HG03460 (cell line): ENCODE results near the gene DNAJB7.
"Not testable (repeated sequence)": the region's sequence is repeated elsewhere in the genome, so short reads cannot be mapped to it uniquely, and the experiment has no call there.

Source experiments
- ATAC-seq: cut with Tn5 transposase; IDR thresholded peaks from one replicate; pipeline ENCODE4 v1.9.1; 2021; ENCODE audit not compliant: unreplicated experiment

The DNAJB7 gene

DNA sequence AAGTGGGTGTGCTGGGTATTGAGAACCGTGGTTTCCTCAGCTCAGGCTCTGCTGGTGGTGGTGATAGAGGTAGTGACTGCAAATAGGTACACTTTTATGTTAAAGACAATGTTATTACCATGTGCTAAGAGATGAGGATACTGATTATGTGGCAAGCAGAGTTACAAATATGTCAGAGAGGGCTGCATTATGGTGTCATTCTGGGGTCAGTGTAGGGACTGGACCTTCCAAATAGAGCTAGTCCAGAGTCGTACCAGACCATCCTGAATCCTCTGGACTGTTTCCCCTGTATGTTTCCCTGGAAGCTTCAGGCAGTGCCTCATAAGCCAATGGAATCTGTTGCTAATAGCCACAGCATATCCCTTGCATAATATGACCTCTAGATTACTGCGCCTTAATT lies at the start of gene DNAJB7:
Gene DNAJB7 (minus strand): TSS at position 101 of the 400 bp plus-strand sequence. CDS start 119 bp downstream, outside the sequence.
- ATAC-seq: no peak

DNA sequence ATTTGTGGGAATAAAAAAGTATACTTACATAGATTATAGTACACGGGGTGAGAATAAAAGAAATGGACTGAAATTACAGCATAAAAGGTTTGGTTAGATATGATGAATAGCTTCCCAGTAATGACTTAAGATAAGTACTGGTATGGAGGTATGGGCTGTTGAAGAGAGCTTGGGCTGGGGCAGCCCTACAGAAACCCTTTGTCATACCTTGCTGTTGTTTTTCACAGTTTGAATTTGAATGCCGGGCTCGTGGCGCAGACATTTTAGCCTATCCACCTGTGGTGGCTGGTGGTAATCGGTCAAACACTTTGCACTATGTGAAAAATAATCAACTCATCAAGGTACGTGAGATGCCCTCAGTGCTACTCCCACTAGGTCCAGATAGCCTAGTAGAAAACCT lies 47.0 kb upstream of the DNAJB7 start:
- ATAC-seq: no peak

DNA sequence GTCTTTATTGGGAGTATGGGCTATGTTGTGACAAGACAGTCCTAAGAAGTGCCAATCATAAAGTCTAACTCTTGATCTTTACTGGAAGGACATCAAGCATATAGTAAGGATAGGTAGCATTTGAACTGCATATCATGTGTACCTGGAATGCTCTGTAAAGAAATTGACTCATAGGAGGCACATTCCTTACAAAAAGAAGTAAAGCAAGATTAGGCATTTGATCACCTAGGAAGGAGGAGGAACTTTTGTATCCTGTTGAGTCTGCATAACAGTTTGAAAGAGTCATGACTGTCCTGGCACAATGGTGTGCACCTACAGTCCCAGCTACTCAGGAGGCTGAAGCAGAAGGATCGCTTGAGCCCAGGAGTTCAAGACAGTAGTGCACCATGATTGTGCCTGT lies 42.2 kb upstream of the DNAJB7 start:
- ATAC-seq: no peak

DNA sequence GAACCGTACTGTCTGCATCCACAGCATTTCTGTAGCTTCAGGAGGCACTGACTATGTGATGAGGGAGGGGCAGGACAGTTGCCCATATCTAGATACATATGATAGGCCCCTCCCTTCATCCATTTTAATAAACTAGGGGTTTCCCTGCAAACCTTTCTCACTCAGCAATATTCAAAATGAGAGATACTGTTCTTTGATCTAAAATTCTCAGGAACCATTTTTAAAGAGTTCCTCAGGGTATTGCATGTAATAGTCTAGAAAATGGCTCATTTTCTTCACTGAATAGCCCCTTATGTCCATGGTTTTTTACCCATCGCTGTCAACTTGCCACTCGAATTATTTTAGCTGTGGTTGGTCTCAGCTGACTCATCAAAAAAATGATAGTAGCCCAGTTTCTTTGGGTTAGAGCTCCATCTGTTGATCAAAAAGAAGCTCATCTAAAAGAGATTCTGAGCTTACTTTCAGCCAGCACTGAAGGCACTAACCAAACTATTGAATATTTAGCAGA lies 37.0 kb upstream of the DNAJB7 start:
- no peak for ATAC-seq

DNA sequence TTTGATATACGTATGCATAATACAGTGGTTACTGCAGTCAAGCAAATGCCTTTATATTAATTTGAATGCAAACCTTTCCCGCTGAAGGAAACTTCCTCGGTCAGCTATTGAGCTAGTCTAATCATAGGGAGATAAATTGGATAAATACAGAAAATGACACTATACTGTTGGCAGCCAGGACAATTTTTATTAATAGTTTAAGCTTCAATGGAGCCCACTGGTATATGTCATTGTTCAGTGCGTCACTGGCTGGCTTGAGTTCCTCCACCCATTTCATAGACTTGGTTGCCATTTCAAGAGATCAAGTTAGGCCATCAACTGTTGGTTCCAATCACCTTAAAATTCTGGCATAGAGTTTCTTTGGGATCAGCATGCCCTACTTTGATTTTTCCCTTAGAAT lies 32.5 kb upstream of the DNAJB7 start:
- no peak for ATAC-seq

DNA sequence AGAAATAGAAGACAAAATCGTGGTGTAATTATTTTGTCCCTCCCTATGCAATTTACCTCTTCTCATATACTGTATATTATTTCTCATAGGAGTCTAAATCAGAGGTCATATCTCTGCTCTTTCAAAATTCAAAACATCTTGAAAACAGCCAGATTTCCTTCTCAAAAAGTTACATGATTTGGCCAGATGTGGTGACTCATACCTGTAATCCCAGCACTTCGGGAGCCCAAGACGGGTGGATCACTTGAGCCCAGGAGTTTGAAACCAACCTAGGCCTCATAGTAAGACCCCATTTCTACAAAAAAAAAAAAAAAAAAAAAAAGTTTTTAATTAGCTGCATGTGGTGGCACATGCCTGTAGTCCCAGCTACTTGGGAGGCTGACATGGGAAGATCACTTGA lies 29.0 kb upstream of the DNAJB7 start:
- ATAC-seq: no peak

DNA sequence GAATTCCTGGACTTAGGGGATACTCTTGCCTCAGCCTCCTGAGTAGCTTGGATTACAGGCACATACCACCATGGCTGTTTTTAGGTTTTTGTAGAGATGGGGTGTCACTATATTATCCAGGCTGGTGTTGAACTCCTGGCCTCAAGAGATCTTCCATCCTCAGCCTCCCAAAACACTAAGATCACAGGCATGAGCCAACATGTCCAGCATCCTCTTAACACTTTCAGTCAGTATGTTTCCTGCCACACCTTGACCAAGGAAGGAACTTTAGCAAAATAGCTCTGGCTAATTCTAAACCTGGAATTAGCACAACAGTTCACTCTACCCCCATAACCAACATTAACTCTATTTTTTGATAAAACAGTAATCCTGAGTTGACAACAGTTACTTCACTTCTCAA lies 27.2 kb upstream of the DNAJB7 start:
- no peak for ATAC-seq

DNA sequence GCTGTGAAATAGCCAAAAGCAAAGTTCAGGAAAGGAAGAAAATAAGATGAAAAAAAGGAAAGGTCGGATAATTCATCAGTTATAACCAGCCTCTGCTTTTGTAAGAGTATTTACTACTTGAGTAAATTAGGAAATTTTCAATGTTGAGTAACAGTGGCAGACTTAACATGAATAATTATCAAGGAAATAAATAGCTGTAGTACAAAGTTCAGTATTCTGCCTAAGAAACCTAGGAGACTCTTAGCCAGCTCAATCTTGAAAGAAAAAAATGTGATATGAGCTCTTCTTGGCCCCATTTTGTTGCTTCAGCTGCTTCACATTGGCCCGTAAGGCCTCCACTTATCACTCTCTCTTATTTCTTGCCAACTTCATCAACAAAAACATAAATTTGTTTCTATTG lies 17.0 kb upstream of the DNAJB7 start:
- no peak for ATAC-seq

DNA sequence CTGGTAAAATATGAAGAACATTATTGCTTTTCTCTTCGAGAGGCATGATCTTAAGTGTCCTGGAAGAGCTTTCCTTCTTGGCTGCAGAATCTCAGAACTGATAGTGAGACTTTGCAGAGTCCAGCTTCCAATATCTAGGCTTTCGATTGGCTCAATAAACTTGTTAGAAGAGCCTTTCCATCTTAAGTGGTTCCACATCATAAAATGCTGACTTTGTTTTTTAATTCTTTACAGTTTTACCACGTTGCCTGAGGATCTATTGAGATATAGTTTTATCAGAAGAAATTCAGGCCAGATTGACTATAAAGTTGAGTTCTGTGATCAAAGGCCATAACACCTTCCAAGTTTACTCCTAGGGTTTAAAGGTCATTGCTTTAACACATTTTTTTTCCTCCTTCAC lies 15.6 kb upstream of the DNAJB7 start:
- ATAC-seq: no peak

DNA sequence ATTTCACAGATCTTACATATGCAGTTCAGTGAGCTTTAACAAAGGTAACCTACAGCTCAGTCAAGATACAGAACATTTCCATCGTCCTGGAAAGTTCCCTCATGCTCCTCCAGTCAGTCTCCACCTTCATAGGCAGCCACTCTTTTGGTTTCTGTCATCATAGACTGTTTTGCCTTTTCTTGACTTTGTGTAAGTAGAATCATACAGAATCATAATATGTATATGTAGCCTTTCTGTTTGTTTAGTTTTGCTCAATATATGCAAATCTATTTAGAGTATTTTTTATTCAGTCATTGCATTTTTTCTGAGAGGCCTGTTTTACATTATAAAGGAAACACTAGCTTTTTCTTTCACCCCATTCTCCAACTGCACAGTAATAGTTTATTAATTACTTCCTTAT lies 15.0 kb upstream of the DNAJB7 start:
- ATAC-seq: no peak

DNA sequence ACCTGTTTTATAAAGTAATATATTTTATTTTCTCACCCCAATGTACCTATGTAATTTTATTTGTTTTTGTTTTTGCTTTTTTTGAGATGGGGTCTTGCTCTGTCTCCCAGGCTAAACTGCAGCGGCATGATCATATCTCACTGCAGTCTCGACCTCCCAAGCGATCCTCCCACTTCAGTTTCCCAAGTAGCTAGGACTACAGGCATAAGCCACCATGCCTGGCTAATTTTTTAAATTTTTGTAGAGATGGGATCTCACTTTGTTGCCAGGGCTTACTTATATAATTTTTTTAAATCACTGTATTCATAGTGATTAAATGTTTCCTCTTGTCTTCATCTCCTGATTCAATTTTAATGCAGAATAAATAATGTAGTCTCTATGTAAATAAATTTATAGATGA lies 13.2 kb upstream of the DNAJB7 start:
- no peak for ATAC-seq

DNA sequence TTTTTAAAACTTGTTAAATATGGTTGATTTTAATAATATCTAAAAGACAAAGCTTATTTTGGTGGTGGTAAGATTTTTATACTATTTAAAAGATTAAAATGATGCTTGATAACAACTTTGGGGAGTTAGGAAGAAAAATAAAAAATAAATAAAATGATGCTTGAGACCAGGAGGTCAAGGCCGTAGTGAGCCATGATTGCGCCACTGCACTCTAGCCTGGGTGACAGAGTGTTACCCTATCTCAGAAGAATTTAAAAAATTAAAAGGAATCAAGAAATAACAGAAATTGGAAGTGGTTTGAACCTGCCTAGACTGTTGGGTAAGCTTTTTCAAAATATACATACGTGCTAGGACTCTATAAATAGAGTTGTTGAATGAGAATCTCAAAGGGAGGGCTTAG lies 12.1 kb upstream of the DNAJB7 start:
- no peak for ATAC-seq

DNA sequence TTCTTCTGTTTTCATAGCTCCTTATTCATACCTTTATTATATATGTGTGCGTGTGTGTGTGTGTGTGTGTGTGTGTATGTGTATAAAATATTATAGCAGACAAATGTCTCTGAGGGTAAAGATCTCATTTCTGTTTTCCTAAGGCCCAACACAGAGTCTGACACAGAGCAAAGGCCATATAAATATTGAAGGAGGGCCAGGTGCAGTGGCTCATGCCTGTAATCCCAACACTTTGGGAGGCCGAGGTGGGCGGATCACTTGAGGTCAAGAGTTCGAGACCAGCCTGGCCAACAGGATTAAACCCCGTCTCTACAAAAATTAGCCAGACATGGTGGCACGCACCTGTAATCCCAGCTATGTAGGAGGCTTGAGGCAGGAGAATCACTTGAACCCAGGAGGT lies 6.5 kb upstream of the DNAJB7 start:
- ATAC-seq: not testable (repeated sequence)

DNA sequence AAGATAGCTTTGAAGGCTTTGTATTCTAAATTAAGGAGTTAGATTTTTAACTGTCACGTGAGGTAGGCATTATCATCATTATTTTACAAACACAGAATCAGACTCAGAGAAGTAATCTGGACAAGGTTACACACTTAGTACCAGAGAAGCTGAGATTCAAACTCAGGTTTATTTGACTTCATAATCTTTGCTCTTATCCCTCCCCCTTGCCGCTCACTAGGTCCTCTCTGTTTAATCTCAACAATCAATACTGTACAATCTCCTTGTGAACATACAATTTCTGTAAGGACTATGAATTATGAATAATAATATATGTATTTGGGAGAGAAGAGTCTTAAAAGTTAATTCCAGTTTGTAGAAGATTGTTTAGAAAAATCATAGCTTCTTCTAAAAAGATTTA lies 5.2 kb upstream of the DNAJB7 start:
- no peak for ATAC-seq

DNA sequence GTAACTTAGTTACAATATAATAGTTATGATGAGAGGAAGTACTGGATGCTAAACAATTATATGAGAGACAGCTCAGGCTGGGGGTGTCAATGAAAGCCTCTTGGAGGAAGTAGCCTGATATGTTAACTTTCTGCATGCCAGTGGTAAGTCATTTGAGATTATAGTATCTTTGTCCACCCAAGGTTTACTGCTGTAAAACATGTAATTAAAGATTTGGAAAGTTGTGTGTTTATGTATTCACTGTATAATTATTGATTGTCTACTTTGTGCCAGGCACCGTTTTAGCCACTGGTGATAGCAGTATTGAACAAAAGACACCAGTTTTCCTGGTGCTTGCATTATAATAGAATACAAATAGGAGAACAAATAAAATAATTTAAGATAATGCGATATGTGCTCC lies 624 bp upstream of the DNAJB7 start:
- ATAC-seq: no peak

DNA sequence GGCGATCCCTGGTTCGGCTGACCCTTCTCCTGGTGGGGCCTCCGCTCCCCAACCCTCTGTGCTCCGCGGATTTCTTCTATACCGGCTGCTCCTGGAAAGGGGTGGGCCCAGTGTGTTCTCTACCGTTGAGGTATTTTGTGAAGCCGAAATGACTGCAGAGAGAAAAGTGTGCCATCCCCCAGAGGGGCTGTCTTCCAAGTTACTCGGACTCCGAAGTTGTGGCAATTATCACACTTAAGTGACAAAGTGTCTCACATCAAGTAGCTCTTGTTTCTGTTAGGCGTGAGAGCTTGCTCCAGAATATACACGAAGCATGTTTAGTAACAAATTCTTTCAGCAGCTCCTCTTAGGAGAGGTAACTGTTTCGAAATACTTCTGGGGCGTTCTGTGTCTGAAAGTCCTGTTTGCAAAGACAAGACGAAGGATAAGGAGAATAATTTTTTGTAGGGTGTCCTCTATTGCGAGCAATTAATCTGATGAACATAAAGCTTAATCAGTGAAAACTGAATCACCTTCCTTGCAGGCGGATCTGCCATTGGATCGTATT lies 4.5 kb downstream of the DNAJB7 start:
- ATAC-seq: no peak

DNA sequence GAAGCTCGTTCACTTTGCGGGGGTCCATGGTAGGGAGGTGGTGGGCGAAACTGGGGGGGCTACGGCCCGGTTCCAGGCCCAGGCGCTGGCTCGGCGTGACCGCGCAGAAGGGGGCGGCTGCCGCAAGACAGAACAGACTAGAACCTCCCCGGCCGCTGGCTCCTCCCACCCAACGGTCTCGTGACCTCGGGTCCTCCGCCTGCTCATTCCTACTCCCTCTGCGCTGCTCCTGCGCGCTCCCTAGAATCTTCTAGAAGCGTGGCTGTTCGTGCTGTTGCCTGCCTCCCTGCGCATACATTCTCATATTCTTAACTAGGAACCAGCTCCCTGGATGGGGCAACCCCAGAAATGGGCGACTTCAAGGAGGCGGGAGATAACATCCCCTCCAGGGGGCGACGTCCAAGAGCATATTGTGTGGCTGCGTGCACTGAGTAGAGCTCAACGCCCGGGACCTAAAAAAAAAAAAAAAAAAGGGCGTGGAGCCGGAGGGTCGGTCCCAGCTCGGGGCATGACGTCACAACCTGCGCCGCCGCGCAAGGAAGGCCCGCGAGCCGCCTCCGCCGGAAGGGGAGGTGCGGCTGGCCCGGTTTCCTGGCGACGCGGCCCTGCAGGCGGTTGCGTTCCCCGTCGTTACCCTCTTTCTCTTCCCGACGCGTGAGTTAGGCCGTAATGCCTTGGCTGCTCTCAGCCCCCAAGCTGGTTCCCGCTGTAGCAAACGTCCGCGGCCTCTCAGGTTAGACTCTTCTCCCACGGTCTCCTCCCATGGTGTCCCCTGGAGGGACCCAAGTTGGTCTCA lies 5.2 kb downstream of the DNAJB7 start, which contains the start of the genes ST13 and XPNPEP3:
Gene ST13 (minus strand): TSS at position 127 of the 796 bp plus-strand sequence. CDS start 99 bp downstream, at position 28.
Gene XPNPEP3 (plus strand): TSS at position 636 of the 796 bp plus-strand sequence. CDS start 34 bp downstream, at position 670.
- ATAC-seq: peak; percentile 91

DNA sequence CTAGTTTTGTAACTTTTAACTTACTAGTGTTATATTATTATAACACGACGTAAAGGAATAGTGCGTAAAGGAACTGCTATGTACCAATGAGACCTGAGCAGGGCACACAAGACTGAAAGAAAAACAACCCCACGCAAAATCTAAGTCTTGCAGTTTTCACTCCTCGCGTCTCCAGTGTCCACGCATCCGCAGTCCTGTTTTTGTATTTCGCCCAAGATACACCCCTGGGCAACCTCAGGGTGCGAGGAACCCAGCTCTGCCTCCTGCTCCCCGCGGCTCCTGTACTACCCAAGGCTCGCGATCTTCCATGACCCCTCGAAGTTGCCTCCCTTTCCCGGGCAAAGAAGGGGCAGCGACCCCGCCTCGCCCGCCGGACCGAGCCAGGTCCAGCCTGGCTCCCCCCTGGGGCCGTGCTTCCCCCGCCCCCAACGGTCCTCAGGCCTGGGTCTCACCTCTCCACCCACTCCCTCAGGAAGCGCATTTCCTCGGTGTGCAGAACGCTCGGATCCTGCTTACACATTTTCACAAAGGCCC lies 5.9 kb downstream of the DNAJB7 start:
- peak; percentile 15 for ATAC-seq

DNA sequence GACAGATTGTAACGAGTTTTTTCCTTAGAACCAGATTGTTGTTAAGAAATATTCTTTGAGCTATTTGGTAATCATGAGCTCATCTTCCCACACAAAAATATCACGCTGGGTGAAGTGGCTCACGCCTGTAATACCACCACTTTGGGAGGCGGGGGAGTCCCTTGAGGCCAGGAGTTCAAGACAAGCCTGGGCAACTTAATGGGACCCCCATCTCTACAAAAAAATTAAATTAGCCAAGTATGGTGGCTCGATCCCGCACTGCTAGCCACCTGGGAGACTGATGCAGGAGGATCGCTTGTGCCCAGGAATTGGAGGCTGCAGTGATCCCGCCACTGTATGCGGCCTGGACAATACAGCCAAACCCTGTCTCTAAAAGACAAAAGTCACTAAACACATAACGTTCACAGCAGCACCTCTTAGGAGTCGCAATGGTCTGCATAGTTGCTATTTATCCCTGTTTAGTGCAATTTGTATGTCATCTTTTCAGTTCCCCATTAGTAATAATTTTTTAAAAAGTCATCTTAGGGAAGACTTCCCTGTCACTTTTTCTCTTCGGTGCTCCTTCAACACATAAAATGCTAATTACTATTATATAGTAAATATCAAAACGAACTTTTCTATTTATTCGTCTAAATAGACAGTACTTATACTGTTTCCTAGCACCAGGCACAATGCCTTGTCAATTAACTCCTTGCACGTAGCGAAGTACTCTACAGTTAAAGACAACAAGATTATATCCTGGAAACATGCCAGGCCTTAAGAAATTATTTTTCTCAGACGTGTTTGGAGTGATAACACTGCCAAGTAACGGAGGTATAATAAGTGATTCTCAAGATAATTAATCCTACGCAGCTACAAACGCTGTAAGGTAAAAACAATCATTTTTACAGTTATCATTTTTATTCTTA lies 6.6 kb downstream of the DNAJB7 start:
- no peak for ATAC-seq

DNA sequence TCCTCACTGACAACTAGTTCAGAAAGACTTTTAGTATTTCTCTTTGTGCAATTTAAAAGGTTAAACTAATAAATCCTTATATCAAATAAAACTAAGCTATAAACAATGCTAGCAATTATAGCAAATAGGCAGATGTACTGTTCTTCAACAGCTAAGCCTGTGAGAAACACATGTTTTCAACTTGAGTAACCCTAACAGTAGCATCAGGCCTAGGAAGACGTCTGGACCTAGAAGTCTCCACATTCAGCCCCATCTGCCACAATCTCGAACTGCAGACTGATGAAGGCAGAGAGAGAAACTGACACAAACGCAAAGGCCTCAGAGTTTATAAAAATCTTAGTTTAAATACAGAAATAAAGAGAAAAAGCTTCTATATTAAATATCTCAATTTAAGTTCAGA lies 8.0 kb downstream of the DNAJB7 start:
- ATAC-seq: no peak

DNA sequence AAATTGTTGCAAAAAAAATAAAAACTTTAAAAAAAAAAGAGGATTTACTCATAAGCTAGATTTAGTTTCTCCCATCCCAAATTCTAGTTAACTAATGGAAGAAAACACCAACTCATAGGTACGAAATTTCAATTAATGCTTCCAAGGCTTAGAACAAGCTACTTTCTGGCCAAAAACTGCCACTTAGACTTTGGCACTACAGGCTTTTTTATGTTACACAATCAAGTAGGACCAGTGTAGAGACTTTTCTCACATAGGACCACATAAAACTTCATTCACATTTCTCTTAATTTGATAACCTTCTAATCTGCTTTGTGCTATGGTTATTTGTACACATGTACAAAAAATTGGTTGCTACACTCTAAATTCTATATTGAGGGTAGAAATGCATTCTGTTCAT lies 8.6 kb downstream of the DNAJB7 start:
- no peak for ATAC-seq
